CD8-positive, alpha-beta memory T cell (primary cell): ENCODE results near the gene SPATA6L. TPM values are rescaled to one million over a fixed set of nuclear protein-coding genes. Genes with fewer than 3 reads are reported as not detected.
A peak's percentile ranks its signal among the peaks of the same experiment; 100 is the strongest.
"Not testable (repeated sequence)": the region's sequence is repeated elsewhere in the genome, so short reads cannot be mapped to it uniquely, and the experiment has no call there.

Experiments
- CTCF ChIA-PET: fragments of 350-600 bp; sonication (Branson Sonifier 250); formaldehyde crosslinking; loops from one replicate; lab custom pipeline; 2021; ENCODE audit warnings: antibody characterized with exemption; lab: Charles Lee
- POLR2A ChIA-PET: fragments of 350-600 bp; sonication (Branson Sonifier 250); formaldehyde crosslinking; loops from one replicate; lab custom pipeline; 2021; ENCODE audit warnings: antibody characterized with exemption; lab: Charles Lee
- DNase-seq, 5 donors: peaks; one replicate each; pipeline versions ENCODE4 v3.0.0 to v3.0.0-alpha.2; 2020 to 2022; ENCODE audit warnings: mixed read lengths in 1 of 5
- H3K27ac ChIP-seq: one replicate; pipeline ENCODE4 v1.7.0; 2013; ENCODE audit warnings: low read depth, mild to moderate bottlenecking, low read length, moderate library complexity
- H3K27me3 ChIP-seq: 2 replicates; pipeline ENCODE4 v1.7.0; 2013; ENCODE audit warnings: low read length, mild to moderate bottlenecking; ENCODE audit not compliant: insufficient read depth, poor library complexity, severe bottlenecking
- H3K36me3 ChIP-seq: 2 replicates; pipeline ENCODE4 v1.7.0; 2013; ENCODE audit warnings: mild to moderate bottlenecking, low read length, moderate library complexity; ENCODE audit not compliant: insufficient read depth
- H3K4me1 ChIP-seq: 2 replicates; pipeline ENCODE4 v1.7.0; 2013; ENCODE audit warnings: mild to moderate bottlenecking, low read length, moderate library complexity; ENCODE audit not compliant: insufficient read depth
- H3K4me3 ChIP-seq: 2 replicates; pipeline ENCODE4 v1.7.0; 2013; ENCODE audit warnings: mild to moderate bottlenecking, low read length
- H3K9me3 ChIP-seq: 2 replicates; pipeline ENCODE4 v1.7.0; 2013; ENCODE audit warnings: mild to moderate bottlenecking, low read length
- H3K27ac Mint-ChIP-seq, 8 donors: one replicate each; pipeline ENCODE4 v1.8.0; 2020 to 2021; ENCODE audit warnings: mixed read lengths in 8 of 8, mild to moderate bottlenecking in 6 of 8, inconsistent platforms in 3 of 8, moderate library complexity in 3 of 8
- H3K27me3 Mint-ChIP-seq, 2 donors: one replicate each; pipeline ENCODE4 v1.8.0; 2020 to 2021; ENCODE audit warnings: mixed read lengths in 2 of 2, mild to moderate bottlenecking in 1 of 2, moderate library complexity in 1 of 2
- H3K36me3 Mint-ChIP-seq, 3 donors: one replicate each; pipeline ENCODE4 v1.8.0; 2020 to 2021; ENCODE audit warnings: mixed read lengths in 3 of 3, inconsistent platforms in 1 of 3, mild to moderate bottlenecking in 1 of 3
- H3K4me1 Mint-ChIP-seq, 3 donors: one replicate each; pipeline ENCODE4 v1.8.0; 2020 to 2021; ENCODE audit warnings: mixed read lengths in 3 of 3, inconsistent platforms in 1 of 3, mild to moderate bottlenecking in 1 of 3
- H3K4me3 Mint-ChIP-seq, 7 donors: one replicate each; pipeline ENCODE4 v1.8.0; 2020 to 2021; ENCODE audit warnings: mixed read lengths in 7 of 7, mild to moderate bottlenecking in 6 of 7, moderate library complexity in 4 of 7, inconsistent platforms in 2 of 7
- H3K9me3 Mint-ChIP-seq, 5 donors: one replicate each; pipeline ENCODE4 v1.8.0; 2020 to 2022; ENCODE audit warnings: mixed read lengths in 5 of 5, mild to moderate bottlenecking in 3 of 5, moderate library complexity in 2 of 5, inconsistent platforms in 1 of 5
- polyA plus RNA-seq: library from polyadenylated mRNA; unstranded; fragments of 300-500 nt; fragmentation: Illumina TruSeq; gene quantifications from one replicate; pipeline ENCODE4 v1.2.3, GENCODE V29; 2021
- total RNA-seq, 2 experiments: library from RNA; stranded (reverse); gene quantifications; one replicate each; pipeline ENCODE4 v1.2.3, GENCODE V29; 2021

SPATA6L gene
- total and polyA plus RNA-seq, 3 experiments from 2014 or later = 0.14 to 0.96 (median 0.51) TPM

- peaks cover 0 to 2% of the 10 kb centered on the region in 2 donors for H3K27me3 Mint-ChIP-seq
- peak overlapping the region in 1 of 7 donors; percentile 34 for H3K4me3 Mint-ChIP-seq
- POLR2A ChIA-PET = no interaction called here
Observed at GRCh38 chr9:4656621-4657020, 9.7 kb downstream of the SPATA6L start.

GRCh38 chr9:4656196-4656595 is 10.1 kb downstream of the SPATA6L start:
- H3K27me3 Mint-ChIP-seq, H3K27ac ChIP-seq, H3K4me3 ChIP-seq, H3K4me3 Mint-ChIP-seq, DNase-seq, H3K27me3 ChIP-seq, H3K36me3 ChIP-seq, POLR2A ChIA-PET, H3K9me3 Mint-ChIP-seq, H3K9me3 ChIP-seq, H3K4me1 ChIP-seq: not testable (repeated sequence)
- Mint-ChIP-seq H3K4me1 (peaks cover 8 to 25% (median 24%) of the 10 kb centered on the region in 3 donors), H3K36me3 (peaks cover 0 to 21% (median 0%) of the 10 kb centered on the region in 3 donors), H3K27ac (peak overlapping the region in 2 of 8 donors; percentile 63 to 80)
- CTCF ChIA-PET = interaction anchor here (1.2 to 1.9 kb wide), 4 partner anchors 9 to 51 kb away, joined by 3 to 6 read pairs (median 3); partner anchors contain the start of gene SPATA6L

More at GRCh38 chr9:4656621-4657020, 9.7 kb downstream of the SPATA6L start:
- Histone ChIP-seq H3K27ac (no peak overlapping the region), H3K9me3 (no peaks in the 10 kb centered on the region), H3K36me3 (no peaks in the 10 kb centered on the region), H3K4me3 (no peak overlapping the region), H3K4me1 (no peaks in the 10 kb centered on the region), H3K27me3 (no peaks in the 10 kb centered on the region)
- CTCF ChIA-PET = interaction anchor here (1.2 to 1.9 kb wide), 4 partner anchors 9 to 51 kb away, joined by 3 to 6 read pairs (median 3); partner anchors contain the start of gene SPATA6L
- Mint-ChIP-seq H3K4me1 (peaks cover 10 to 29% (median 28%) of the 10 kb centered on the region in 3 donors), H3K27ac (peak overlapping the region in 1 of 8 donors; percentile 63), H3K9me3 (no peaks in the 10 kb centered on the region), H3K36me3 (peaks cover 0 to 19% (median 0%) of the 10 kb centered on the region in 3 donors)
- DNase-seq = no peak

GRCh38 chr9:4654538-4654937 is 11.7 kb downstream of the SPATA6L start:
- Histone ChIP-seq H3K4me3 (no peak overlapping the region), H3K27me3 (no peaks in the 10 kb centered on the region), H3K9me3 (no peaks in the 10 kb centered on the region), H3K36me3 (no peaks in the 10 kb centered on the region), H3K4me1 (no peaks in the 10 kb centered on the region), H3K27ac (peak overlapping the region; percentile 0)
- H3K9me3 Mint-ChIP-seq = no peaks in the 10 kb centered on the region
- CTCF ChIA-PET = interaction anchor here (0.8 kb wide), 1 partner anchor 11 kb away, joined by 3 read pairs; the partner anchor contains the start of gene SPATA6L
- peaks cover 5 to 7% of the 10 kb centered on the region in 2 donors for H3K27me3 Mint-ChIP-seq
- peak overlapping the region in 5 of 8 donors; percentile 17 to 78 (median 64) for H3K27ac Mint-ChIP-seq
- H3K4me1 Mint-ChIP-seq = peaks cover 8 to 25% (median 22%) of the 10 kb centered on the region in 3 donors
- peak overlapping the region; percentile 27 to 84 (median 71) for H3K4me3 Mint-ChIP-seq
- POLR2A ChIA-PET = no interaction called here
- H3K36me3 Mint-ChIP-seq = peaks cover 0 to 22% (median 0%) of the 10 kb centered on the region in 3 donors
- DNase-seq = no peak

GRCh38 chr9:4654084-4654483 is 12.2 kb downstream of the SPATA6L start:
- Histone ChIP-seq H3K27ac (peak overlapping the region; percentile 0), H3K4me1 (no peaks in the 10 kb centered on the region), H3K9me3 (no peaks in the 10 kb centered on the region), H3K27me3 (no peaks in the 10 kb centered on the region), H3K4me3 (no peak overlapping the region), H3K36me3 (no peaks in the 10 kb centered on the region)
- POLR2A ChIA-PET = no interaction called here
- H3K4me3 Mint-ChIP-seq = peak overlapping the region; percentile 27 to 84 (median 71)
- peaks cover 8 to 25% (median 22%) of the 10 kb centered on the region in 3 donors for H3K4me1 Mint-ChIP-seq
- peak overlapping the region in 6 of 8 donors; percentile 64 to 84 (median 77) for H3K27ac Mint-ChIP-seq
- DNase-seq = peak in 2 of 5 donors; percentile 44 to 51
- H3K27me3 Mint-ChIP-seq = peaks cover 5 to 11% of the 10 kb centered on the region in 2 donors
- H3K36me3 Mint-ChIP-seq = peaks cover 0 to 22% (median 0%) of the 10 kb centered on the region in 3 donors
- CTCF ChIA-PET = interaction anchor here (0.8 kb wide), 2 partner anchors 10 to 12 kb away, joined by 3 read pairs; partner anchors contain the start of gene SPATA6L
- no peaks in the 10 kb centered on the region for H3K9me3 Mint-ChIP-seq

- no peak overlapping the region for H3K4me3 Mint-ChIP-seq
- H3K4me1 Mint-ChIP-seq = peaks cover 5 to 16% (median 8%) of the 10 kb centered on the region in 3 donors
- no peak for DNase-seq
- Histone ChIP-seq H3K4me3 (no peak overlapping the region), H3K27me3 (no peaks in the 10 kb centered on the region), H3K9me3 (no peaks in the 10 kb centered on the region), H3K4me1 (no peaks in the 10 kb centered on the region), H3K27ac (no peak overlapping the region), H3K36me3 (no peaks in the 10 kb centered on the region)
- no peaks in the 10 kb centered on the region for H3K36me3 Mint-ChIP-seq
- H3K27ac Mint-ChIP-seq = peak overlapping the region in 1 of 8 donors; percentile 2
- peaks cover 1 to 3% of the 10 kb centered on the region in 2 donors for H3K27me3 Mint-ChIP-seq
- H3K9me3 Mint-ChIP-seq = no peaks in the 10 kb centered on the region
- ChIA-PET POLR2A (no interaction called here), CTCF (no interaction called here)
Observed at GRCh38 chr9:4642351-4642750, 23.9 kb downstream of the SPATA6L start.

GRCh38 chr9:4640027-4640426 is 26.3 kb downstream of the SPATA6L start:
- POLR2A ChIA-PET = interaction anchor here (1.6 kb wide), 1 partner anchor 39 kb away, joined by 3 read pairs; no protein-coding TSS in a partner anchor
- no peak overlapping the region for H3K27ac ChIP-seq
- H3K36me3 ChIP-seq = no peaks in the 10 kb centered on the region
- no peak overlapping the region for H3K4me3 ChIP-seq
- CTCF ChIA-PET = interaction anchor here (0.6 to 2.7 kb wide), 16 partner anchors 11 to 324 kb away, joined by 3 to 24 read pairs (median 3); no protein-coding TSS in a partner anchor
- peaks cover 0 to 4% (median under 1%) of the 10 kb centered on the region in 3 donors for H3K36me3 Mint-ChIP-seq
- H3K9me3 Mint-ChIP-seq = no peaks in the 10 kb centered on the region
- H3K4me3 Mint-ChIP-seq = no peak overlapping the region
- peak; percentile 19 to 61 (median 49) for DNase-seq
- peaks cover 1 to 3% of the 10 kb centered on the region in 2 donors for H3K27me3 Mint-ChIP-seq
- H3K4me1 Mint-ChIP-seq = peaks cover 5 to 16% (median 8%) of the 10 kb centered on the region in 3 donors
- H3K9me3 ChIP-seq = no peaks in the 10 kb centered on the region
- no peaks in the 10 kb centered on the region for H3K27me3 ChIP-seq
- H3K27ac Mint-ChIP-seq = peak overlapping the region in 1 of 8 donors; percentile 43
- no peaks in the 10 kb centered on the region for H3K4me1 ChIP-seq

GRCh38 chr9:4639420-4639819 is 26.9 kb downstream of the SPATA6L start:
- CTCF ChIA-PET = interaction anchor here (0.7 to 2.7 kb wide), 12 partner anchors 17 to 324 kb away, joined by 3 to 24 read pairs (median 4); no protein-coding TSS in a partner anchor
- no peaks in the 10 kb centered on the region for H3K4me1 ChIP-seq
- peaks cover 5 to 16% (median 8%) of the 10 kb centered on the region in 3 donors for H3K4me1 Mint-ChIP-seq

GRCh38 chr9:4638968-4639367 is 27.3 kb downstream of the SPATA6L start:
- POLR2A ChIA-PET = interaction anchor here (1.6 kb wide), 1 partner anchor 38 kb away, joined by 3 read pairs; no protein-coding TSS in a partner anchor

More at GRCh38 chr9:4639420-4639819, 26.9 kb downstream of the SPATA6L start:
- Mint-ChIP-seq H3K9me3 (no peaks in the 10 kb centered on the region), H3K27me3 (peaks cover 1 to 3% of the 10 kb centered on the region in 2 donors), H3K36me3 (peaks cover 0 to 6% (median 5%) of the 10 kb centered on the region in 3 donors), H3K4me3 (no peak overlapping the region), H3K27ac (no peak overlapping the region)
- POLR2A ChIA-PET = interaction anchor here (1.6 kb wide), 1 partner anchor 39 kb away, joined by 3 read pairs; no protein-coding TSS in a partner anchor
- H3K27ac ChIP-seq = no peak overlapping the region
- no peak overlapping the region for H3K4me3 ChIP-seq
- H3K9me3 ChIP-seq = no peaks in the 10 kb centered on the region
- no peaks in the 10 kb centered on the region for H3K36me3 ChIP-seq
- H3K27me3 ChIP-seq = no peaks in the 10 kb centered on the region
- no peak for DNase-seq

More at GRCh38 chr9:4638968-4639367, 27.3 kb downstream of the SPATA6L start:
- Mint-ChIP-seq H3K4me3 (no peak overlapping the region), H3K4me1 (peaks cover 5 to 16% (median 8%) of the 10 kb centered on the region in 3 donors), H3K27me3 (peaks cover 1 to 3% of the 10 kb centered on the region in 2 donors), H3K27ac (peak overlapping the region in 2 of 8 donors; percentile 5 to 47), H3K36me3 (peaks cover 0 to 6% (median 5%) of the 10 kb centered on the region in 3 donors), H3K9me3 (no peaks in the 10 kb centered on the region)
- no peaks in the 10 kb centered on the region for H3K9me3 ChIP-seq
- no peaks in the 10 kb centered on the region for H3K36me3 ChIP-seq
- no peaks in the 10 kb centered on the region for H3K27me3 ChIP-seq
- no peak overlapping the region for H3K27ac ChIP-seq
- H3K4me1 ChIP-seq = no peaks in the 10 kb centered on the region
- no peak for DNase-seq
- H3K4me3 ChIP-seq = no peak overlapping the region
- CTCF ChIA-PET = interaction anchor here (1.0 to 2.7 kb wide), 6 partner anchors 17 to 306 kb away, joined by 3 to 24 read pairs (median 4); no protein-coding TSS in a partner anchor
